GM19467 (cell line): ENCODE measurements around the gene THOC7.

ENCODE experiments used
- ATAC-seq: cut with Tn5 transposase; IDR thresholded peaks from one replicate; pipeline ENCODE4 v1.9.1; 2021; ENCODE audit warnings: mild to moderate bottlenecking, moderate library complexity; ENCODE audit not compliant: unreplicated experiment

Gene THOC7

DNA sequence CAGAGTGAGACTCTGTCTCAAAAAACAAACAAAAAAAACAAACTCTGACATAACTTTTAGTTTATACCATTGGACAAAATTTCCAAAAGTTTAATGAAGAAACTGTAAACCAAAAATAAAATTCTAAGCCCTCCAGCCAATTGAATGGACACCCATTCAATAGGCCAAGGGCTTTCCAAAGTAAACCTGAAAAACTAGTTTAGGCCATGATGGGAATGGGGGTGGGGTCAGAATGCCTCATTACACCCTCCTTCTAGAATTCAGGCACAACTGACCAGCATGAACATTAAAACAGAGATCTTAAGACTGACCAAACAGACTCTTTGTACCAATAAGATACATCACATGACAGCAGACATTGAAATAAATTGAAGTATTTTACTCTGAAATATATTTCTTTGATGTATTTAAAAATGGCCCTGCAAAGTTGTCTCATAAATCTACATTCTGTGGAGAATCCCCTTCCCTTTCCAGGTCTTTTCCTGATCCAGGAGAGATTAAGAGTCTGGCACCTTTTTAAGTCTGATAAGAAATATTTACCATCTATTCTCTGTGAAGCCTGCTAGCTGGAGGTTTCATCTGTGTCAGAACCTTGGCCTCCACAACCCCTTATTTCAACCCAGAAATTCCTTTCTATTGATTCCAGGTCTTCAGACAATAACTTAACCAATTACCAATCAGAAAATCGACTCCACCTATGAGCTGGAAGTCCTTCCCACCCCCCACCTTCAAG, 15.7 kb downstream of the THOC7 start:
- ATAC-seq: no peak

DNA sequence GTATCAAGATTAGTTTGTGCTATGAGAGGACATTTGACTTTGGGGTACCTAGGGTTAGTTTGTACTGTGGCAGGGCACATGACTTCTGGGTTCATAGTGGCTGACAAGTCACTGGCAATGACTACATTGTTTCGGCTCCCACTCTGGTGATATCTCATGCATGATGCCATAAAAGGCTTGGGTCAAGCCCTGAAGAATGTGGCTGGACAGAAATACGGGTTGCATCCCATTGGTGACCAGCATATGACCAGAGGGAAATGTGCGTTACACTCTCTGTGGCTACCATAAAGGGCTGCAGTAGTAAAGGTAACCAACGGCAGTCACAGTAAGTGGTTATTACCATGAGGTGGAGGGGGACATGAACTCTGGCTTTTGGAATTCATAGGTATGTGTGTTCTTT, 18.4 kb downstream of the THOC7 start:
- no peak for ATAC-seq

DNA sequence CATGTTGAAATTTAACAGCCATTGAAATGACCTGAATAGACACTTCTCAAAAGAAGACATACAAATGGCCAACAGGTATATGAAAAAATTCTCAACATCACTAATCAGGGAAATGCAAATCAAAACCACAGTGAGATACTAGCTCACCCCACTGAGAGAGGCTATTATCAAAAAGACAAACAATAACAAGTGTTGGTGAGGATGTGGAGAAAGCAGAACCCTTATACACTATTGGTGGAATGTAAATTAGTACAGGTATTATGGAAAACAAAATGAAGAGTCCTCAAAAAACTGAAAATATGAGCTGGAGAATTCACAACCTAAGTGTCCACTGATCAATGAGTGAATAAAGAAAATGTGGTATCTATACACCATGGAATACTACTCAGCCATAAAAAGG, 21.5 kb downstream of the THOC7 start:
- no peak for ATAC-seq

DNA sequence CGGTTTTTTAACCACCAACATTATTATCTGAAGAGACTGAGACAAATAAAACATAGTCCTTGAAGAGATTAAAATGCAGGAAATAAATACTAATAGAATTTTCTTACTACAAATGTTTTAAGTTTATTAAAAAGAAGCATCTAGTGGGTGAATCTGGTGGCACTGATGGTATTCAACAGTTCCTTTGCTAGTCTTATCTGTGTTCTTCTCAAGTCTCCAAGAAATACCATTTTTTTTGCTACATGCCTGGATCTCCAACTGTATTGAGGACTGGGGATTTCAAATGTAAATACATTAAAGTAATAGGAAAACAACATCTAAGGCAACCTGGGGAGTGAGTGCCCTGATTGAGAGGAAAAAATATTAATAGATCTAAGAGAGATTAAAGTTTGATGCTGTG, 21.9 kb downstream of the THOC7 start:
- ATAC-seq: no peak

DNA sequence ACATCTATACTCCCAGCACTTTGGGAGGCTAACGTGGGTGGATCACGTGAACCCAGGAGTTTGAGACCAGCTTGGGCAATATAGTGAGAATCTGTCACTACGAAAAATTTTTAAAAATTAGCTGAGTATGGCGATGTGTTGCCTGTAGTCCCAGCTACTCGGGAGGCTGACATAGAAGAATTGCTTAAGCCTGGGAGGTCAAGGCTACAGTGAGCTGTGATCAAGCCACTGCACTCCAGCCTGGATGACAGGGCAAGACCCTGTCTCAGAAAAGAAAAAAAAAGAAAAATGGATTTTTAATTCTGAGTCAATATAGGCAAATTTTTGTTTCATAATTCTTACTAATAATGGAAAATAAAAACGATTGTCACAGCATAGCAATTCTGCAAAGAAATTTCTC, 31.2 kb downstream of the THOC7 start:
- ATAC-seq: no peak

DNA sequence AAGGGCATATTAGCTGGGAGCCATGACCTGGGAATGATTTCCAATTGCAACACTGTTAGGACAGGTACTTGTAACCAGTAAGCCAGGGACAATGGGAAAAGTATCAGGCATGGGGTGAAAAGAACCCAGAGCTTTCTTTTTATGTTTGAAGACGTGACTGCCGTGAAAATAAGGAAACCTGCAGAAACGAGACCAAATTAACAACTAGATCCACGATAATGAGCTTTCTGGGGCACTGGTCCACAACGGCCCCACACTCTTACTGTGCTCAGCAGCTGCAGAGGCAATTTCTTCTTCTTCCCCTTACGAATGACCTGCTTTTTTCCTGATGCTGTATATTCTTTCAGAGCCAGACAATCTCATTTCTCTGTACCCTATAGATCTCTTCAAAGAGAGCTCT, 33.1 kb downstream of the THOC7 start:
- no peak for ATAC-seq

DNA sequence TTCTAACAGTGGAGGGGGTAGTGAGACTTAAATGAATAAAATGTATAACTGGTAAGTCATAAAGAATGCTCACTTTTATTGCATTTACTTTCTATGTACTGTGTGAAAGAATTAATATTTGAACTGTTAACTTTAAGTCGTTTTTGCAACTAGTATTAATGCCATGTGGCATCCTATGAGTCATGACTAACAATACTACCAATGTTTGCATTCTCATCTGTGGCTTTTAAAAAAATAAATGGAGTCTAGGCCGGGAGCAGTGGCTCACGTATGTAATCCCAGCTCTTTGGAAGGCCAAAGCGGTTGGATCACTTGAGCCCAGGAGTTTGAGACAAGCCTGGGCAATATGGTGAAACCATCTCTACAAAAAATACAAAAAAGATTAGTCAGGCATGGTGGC, 39.3 kb downstream of the THOC7 start:
- ATAC-seq: no peak

DNA sequence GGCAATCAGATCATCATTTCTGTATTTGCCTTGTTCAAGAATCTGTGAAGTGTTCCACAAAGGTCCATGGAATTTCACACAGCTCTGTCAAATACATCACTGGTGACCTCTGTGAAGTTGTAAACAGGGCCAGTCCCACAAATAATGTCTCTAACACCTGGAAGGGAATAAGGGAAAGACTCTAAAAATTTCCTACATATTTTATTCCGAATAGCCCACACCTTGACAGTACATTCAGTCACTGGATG, 44.5 kb downstream of the THOC7 start, which contains the start of gene C3orf49:
Gene C3orf49 (plus strand): TSS at position 149 of the 248 bp plus-strand sequence. CDS start 173 bp downstream, outside the sequence.
- no peak for ATAC-seq

DNA sequence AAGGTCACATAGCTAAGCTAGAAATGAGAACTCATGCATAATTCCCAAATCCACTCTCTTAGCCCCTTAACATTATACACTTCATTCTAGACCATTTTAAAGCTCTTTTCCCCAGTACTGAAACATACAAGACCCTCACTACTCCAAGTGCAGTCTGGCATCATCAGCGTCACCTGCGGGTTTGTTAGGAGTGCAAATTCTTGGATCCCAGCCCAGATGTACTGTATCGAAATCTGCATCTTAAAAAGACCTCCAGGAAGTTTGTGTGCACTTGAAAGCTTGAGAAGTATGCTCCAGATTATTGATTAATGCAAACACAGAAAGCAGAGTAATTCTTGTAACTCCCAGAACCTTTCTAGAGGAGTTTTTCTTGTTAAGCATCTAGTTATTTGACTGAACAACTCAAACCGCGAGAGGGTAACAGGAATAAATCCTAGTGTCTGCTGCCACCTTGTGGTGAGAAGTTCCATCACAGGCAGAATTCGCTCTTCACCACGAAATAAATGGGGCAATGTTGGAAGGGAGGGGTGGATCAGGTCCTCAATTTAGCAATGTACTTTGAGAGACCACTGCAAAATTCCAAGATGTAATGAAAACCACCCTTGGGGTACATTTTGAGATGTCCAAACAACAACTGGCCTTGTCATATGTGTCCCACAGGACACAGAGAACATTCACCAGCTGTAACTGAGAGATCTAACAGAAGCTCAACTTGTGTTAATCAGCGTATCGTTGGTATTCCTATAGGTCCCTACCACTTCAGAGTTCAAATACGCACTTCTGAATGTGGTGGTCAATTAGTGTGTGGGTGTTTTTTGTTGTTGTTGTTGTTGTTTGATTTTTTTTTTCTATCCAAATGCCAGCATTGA, 45.1 kb downstream of the THOC7 start:
- ATAC-seq: no peak

DNA sequence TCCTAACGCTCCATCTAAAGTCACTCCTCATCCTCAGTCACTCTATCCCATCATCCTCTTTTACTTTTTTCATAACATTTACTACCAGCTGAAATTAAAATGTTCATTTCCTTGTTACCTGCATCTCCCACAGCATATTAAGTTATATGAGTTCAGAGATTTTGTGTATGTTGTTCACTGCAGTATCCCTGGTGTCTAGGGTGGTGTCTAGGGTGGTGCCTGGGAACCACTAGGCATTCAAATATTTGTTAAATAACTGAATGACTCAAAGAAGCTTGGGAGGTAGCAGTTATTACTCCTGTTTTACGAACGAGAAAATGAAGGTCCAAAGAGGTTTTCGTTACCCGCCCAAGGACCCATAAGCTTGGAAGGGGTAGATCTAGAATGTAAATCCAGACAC, 46.4 kb downstream of the THOC7 start:
- no peak for ATAC-seq

DNA sequence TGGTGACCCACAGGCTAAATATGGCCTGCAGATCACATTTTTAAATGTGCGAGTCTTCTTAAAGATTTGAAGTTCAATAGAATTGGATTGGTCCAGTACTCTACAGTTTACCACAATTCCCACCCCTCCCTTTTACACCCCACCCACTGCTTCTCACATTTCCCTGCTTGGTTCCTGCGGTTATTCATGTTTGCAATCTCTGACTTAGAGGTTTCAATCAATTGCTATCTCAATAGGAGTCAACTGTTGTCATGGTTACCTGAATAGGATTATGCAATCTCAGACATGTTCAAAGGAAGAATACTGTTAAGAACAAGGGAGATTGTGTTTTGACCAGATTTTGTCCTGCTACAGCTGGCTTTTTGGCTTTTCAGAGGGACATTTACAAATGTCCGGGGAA, 49.4 kb downstream of the THOC7 start:
- no peak for ATAC-seq

DNA sequence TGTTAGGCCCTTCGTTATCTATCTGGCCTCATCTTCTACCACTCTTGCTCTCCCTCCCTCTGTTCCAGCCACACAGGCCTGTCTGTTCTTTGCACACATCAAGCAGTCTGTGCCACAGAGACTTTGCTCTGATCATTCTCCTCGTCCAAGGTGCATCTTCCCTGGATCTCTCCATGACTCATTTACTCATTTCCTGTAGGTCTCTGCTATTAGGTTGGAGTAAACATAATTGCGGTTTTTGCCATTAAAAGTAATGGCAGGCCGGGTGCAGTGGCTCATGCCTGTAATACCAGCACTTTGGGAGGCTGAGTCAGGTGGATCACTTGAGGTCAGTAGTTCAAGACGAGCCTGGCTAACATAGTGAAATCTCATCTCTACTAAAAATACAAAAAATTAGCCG, 54.0 kb downstream of the THOC7 start:
- ATAC-seq: no peak

DNA sequence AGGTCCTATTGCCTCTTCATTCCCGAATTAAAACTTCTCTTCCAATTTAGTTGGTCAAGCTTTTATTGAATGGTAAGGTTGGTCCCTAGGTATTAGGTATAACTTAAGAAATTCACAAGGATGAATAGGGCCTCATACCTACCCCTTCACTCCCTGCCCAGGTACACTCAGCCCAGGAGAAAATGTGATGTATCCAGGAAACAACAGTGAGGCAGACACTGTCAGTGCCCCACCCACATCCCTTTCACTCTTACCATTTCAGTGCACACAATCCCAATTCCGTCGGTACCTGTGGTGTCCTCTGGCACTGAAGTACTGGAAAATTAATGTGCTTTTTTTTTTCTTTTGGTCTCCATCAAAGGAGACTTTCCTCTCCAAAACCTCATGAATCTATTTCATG, 55.0 kb downstream of the THOC7 start:
- ATAC-seq: no peak

DNA sequence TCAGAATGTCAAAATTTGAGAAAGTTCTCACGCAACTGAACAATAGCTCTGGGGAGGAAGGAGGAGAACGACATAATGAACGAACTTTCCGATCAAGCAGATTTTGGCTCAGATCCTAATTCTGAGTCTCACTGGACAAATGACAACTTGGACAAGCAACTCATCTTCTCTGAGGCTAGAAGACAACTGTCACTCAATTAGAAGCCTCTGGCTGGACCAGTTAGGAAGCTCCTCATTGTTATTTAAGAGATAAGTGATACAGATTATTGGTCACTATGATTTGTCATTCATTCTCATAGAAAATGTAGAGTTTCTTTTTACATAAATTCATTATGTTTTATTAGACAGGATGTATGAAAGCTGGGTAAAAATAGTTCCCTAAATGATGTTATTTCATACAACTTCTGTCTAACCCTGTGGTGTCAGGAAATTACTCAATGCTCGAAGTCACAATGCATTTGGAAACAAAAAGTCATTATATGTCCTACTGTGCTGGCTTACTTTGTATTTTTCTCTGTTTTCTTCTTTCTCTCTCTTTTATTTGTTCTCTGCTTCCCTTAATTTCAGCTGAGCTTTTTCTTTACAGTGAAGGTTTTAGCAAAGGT, 55.5 kb downstream of the THOC7 start:
- ATAC-seq: no peak

DNA sequence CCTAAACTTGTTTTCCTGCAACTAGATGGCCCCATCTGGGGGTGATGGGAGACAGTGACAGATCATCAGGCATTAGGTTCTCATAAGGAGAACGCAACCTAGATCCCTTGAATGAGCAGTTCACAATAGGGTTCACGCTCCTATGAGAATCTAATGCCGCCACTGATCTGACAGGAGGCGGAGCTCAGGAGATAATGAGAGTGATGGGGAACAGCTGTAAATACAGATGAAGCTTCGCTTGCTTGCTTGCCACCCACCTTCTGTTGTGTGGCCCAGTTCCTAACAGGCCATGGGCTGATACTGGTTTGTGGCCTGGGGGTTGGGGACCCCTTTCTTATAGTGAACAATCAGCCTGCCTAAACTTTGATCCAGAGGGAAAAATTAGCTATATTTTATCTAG, 59.7 kb downstream of the THOC7 start:
- ATAC-seq: no peak

DNA sequence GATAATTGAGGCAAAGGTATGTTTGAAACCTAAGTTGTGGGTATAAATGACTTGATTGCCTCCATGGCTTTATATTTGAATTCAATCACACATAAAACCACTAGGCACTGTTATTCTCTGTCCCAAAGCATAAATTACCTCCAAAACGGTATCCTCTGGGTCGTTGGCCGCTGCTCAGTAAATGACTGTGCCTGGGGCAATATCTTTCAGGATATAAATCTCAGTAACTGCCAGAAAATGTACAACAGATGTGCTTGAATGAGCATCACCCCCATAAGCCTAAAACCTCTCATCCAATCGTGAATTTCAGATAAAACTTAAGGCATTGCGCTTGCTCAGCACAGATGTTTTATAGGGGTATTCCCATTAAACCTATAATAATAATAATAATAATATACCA, 63.5 kb downstream of the THOC7 start:
- ATAC-seq: no peak

DNA sequence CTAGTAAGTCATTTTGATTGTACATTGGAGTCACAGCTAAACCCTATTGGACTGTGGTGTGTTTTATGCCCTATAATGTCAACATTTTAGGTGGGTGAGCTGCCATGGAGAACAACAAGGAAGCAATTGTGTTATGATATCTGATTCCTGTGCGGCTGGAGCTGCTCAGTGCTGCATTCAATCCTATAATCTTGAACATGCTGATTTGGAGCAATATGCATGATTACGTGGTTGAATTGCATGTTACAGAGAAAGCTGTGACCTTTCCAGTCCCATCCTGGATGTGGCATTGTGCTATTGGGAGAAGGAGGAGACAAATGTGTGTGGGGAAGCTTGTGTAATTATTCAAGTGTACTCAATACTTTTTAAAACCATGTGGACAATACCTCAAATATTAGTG, 64.7 kb downstream of the THOC7 start:
- no peak for ATAC-seq

DNA sequence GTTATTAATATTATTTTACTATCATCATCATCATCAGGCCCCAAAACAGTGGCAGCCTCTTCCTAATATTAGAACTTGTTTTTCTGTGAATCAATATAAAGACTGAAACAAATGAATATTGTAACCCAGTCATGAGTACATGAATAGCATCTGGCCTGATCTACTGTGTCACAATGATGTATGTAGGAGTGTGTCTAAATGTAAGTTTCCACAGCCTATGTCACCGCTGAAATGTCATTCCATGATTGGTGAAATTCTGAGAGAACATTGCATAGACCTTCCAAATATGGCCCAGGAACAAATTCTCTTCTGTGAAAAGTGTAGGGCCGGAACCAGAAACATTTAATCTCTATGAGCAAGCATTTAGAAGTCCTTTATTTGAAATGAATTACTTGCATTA, 65.1 kb downstream of the THOC7 start:
- ATAC-seq: no peak

DNA sequence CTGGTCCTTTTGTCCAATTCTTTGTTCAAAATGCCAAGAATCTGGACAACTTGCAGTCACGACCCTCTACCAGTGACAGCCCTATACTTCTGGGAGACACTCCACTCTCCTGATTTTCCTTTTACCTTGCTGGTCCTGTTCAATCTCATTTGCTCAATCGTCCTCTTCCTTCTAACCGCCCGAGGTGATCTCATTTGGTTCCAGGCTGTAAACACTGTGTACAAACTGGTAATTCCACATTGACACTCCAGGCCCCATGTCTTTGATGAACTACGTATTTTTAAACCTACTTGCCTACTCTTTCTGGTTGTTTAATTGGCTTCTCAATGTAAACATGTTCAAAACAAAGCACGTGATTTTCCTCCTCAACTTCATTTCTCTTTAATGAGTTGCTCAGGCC, 68.2 kb downstream of the THOC7 start:
- no peak for ATAC-seq

DNA sequence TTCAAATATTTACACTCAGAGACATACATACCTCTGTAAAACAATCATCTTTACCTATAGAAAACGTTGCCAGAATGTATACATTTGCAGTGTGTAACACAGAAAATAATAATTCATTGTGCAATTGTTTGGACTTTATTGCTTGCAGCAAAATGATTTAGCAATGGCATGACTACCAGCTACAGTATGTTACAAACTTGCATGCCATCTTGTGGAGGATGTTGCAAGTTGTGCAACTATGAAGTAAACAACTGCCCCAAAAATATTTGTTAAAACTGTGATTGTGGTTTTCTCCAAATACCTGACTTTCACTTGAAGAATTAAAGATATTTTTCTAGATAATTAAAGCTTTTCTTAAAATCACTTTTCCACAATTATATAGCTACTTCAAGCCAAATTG, 71.6 kb downstream of the THOC7 start:
- no peak for ATAC-seq
